Ascending aorta (tissue), 2 donors: ENCODE results near the gene PPP2R5A. TPM values are rescaled to one million over a fixed set of nuclear protein-coding genes. Genes with fewer than 3 reads are reported as not detected.

ENCODE experiments used
- DNase-seq, 2 donors: peaks; one replicate each; pipeline ENCODE4 v3.0.0-alpha.2; 2019; ENCODE audit warnings: low spot score in 2 of 2
- H3K27ac ChIP-seq, 2 donors: fragments of 200-600 bp; sonication (generic); one replicate each; pipeline ENCODE4 v1.5.1; 2016 to 2017; ENCODE audit warnings: mild to moderate bottlenecking in 1 of 2
- H3K27me3 ChIP-seq: fragments of 200-600 bp; sonication (generic); one replicate; pipeline ENCODE4 v1.5.1; 2017
- H3K36me3 ChIP-seq, 2 donors: fragments of 200-600 bp; sonication (generic); one replicate each; pipeline ENCODE4 v1.5.1; 2016
- H3K4me1 ChIP-seq, 2 donors: fragments of 200-600 bp; sonication (generic); one replicate each; pipeline ENCODE4 v1.5.1; 2016 to 2017; ENCODE audit warnings: mild to moderate bottlenecking in 1 of 2
- H3K4me3 ChIP-seq, 2 donors: fragments of 200-600 bp; sonication (generic); one replicate each; pipeline ENCODE4 v1.5.1; 2016 to 2017; ENCODE audit warnings: mild to moderate bottlenecking in 1 of 2
- H3K9me3 ChIP-seq, 2 donors: fragments of 200-600 bp; sonication (generic); one replicate each; pipeline ENCODE4 v1.5.1; 2016
- intact Hi-C: fragments of 100-400 bp; cut with DNase I; formaldehyde crosslinking; loops from one replicate; pipeline ENCODE4 v1.15.1; 2023
- total RNA-seq: library from RNA; depleted of rRNA; stranded (reverse); fragments of >200 nt; gene quantifications from one replicate; pipeline ENCODE4 v1.1.0, GENCODE V29; 2016
- TF ChIP-seq, protein P1 (sequence below), 3 experiments: fragments of 200-600 bp in 2 of 3; fragments of 450-650 bp in 1 of 3; sonication (generic) in 2 of 3; IDR thresholded peaks; one replicate each; pipeline ENCODE4 v1.5.1; 2016 to 2019; ENCODE audit warnings: antibody characterized with exemption in 3 of 3, mild to moderate bottlenecking in 1 of 3, moderate library complexity in 1 of 3

The PPP2R5A gene
- total RNA-seq: 64.7 TPM

- intact Hi-C loops: loop anchor here (1.0 to 10.0 kb wide), 9 partner anchors 50 to 770 kb away; partner anchors contain the start of genes ATF3, DTL, INTS7 and LPGAT1
- peak; percentile 98 to 100 for DNase-seq
- peak within 1 kb of the TSS; percentile 74 to 88 for H3K4me3 ChIP-seq
- H3K4me1 ChIP-seq: peaks cover 3 to 20% of the 10 kb centered on the region in 2 donors
- no peaks in the 10 kb centered on the region for H3K27me3 ChIP-seq
- TF ChIP-seq, protein P1, sequence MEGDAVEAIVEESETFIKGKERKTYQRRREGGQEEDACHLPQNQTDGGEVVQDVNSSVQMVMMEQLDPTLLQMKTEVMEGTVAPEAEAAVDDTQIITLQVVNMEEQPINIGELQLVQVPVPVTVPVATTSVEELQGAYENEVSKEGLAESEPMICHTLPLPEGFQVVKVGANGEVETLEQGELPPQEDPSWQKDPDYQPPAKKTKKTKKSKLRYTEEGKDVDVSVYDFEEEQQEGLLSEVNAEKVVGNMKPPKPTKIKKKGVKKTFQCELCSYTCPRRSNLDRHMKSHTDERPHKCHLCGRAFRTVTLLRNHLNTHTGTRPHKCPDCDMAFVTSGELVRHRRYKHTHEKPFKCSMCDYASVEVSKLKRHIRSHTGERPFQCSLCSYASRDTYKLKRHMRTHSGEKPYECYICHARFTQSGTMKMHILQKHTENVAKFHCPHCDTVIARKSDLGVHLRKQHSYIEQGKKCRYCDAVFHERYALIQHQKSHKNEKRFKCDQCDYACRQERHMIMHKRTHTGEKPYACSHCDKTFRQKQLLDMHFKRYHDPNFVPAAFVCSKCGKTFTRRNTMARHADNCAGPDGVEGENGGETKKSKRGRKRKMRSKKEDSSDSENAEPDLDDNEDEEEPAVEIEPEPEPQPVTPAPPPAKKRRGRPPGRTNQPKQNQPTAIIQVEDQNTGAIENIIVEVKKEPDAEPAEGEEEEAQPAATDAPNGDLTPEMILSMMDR (IDR thresholded peaks at IDR 0.05): peak; percentile 8 to 23 (median 11)
- H3K36me3 ChIP-seq: no peaks in the 10 kb centered on the region
- peak within 1 kb of the TSS; percentile 97 to 99 for H3K27ac ChIP-seq
- no peaks in the 10 kb centered on the region for H3K9me3 ChIP-seq
Measured at GRCh38 chr1:212284744-212285684, at the start of gene PPP2R5A. Gene PPP2R5A, plus strand, starts transcription at chr1:212285410. Its CDS starts 701 bp downstream, at chr1:212286111.

DNA sequence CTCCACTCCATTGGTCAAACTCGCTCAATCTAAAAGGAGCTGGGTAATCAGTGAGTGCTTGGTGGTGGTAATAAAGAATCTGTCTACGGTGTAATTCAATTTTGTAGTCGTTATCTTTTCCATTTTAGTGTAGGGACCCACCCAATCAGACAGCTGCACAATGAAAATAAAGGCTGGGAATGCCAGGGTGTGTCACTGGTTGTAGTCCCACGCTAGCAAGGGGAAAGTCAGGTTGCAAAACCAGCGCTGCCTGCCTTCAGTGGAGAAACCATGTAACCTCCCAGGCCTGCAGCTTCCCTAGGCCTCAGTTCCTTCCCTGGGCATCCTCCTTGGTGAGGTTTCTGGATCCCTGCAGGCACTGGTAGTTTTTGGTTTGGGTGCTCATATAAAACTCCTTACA, 49.4 kb upstream of the PPP2R5A start:
- TF ChIP-seq, protein P1 (IDR thresholded peaks at IDR 0.05): no peak
- intact Hi-C loops: loop anchor here (1.0 to 2.0 kb wide), 2 partner anchors 49 to 221 kb away; partner anchors contain the start of gene PPP2R5A
- peaks cover 0 to 14% of the 10 kb centered on the region in 2 donors for H3K4me1 ChIP-seq

DNA sequence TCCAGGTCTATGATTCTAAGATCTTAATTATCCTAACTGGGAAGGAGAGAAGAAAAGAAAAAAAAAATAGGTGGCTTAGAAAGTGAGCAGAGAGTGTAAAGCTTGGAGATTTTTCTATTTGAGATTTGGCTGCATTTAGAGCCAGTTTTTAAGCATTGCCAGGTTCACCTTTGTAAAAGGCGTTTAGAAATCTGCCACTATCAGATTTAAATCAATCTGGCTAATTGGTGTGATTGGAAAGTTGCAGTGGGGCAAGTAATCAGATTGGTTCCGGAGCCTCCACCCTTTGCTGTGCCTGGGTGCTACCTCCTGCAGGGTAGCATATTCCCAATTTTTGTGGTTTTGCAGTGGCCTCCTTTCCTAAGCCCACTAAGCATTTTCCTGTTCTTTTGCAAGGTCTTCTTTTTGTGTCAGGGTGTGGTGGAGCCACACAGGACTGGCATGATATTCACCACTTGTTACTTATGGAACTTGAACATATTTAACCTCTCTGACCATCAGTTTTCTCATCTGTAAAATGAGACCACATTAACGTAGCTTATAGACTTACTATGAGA, 48.5 kb upstream of the PPP2R5A start:
- H3K9me3 ChIP-seq: no peaks in the 10 kb centered on the region
- H3K27me3 ChIP-seq: no peaks in the 10 kb centered on the region
- TF ChIP-seq, protein P1 (IDR thresholded peaks at IDR 0.05): no peak
- H3K27ac ChIP-seq: no peak overlapping the region
- H3K4me1 ChIP-seq: peaks cover 0 to 14% of the 10 kb centered on the region in 2 donors
- H3K4me3 ChIP-seq: no peak overlapping the region
- intact Hi-C loops: no loop called here
- no peak for DNase-seq
- no peaks in the 10 kb centered on the region for H3K36me3 ChIP-seq

More for the DNA sequence above, 49.4 kb upstream of the PPP2R5A start:
- no peak for DNase-seq
- H3K36me3 ChIP-seq: no peaks in the 10 kb centered on the region
- H3K27me3 ChIP-seq: no peaks in the 10 kb centered on the region
- H3K4me3 ChIP-seq: no peak overlapping the region
- no peaks in the 10 kb centered on the region for H3K9me3 ChIP-seq
- peak overlapping the region in 1 of 2 donors; percentile 37 for H3K27ac ChIP-seq

DNA sequence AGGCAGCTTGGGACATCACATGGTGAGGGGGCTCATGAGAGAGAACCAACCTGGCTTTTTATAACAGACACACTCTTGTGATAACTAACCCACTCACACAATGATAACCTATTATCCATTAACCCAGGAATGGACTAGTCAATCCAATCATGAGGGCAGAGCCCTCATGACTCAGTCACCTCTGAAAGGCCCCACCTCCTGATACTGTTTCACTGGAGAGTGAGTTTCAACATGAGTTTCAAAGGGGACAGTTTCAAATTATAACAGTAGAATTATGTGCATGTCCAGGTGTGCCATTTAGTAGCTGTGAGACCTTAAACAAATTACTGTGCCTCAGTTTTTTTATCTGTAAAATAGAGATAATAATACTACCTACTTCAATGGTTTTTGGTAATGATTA, 47.6 kb upstream of the PPP2R5A start:
- H3K9me3 ChIP-seq: no peaks in the 10 kb centered on the region
- H3K27me3 ChIP-seq: no peaks in the 10 kb centered on the region
- no peak overlapping the region for H3K27ac ChIP-seq
- intact Hi-C loops: no loop called here
- no peak overlapping the region for H3K4me3 ChIP-seq
- no peaks in the 10 kb centered on the region for H3K36me3 ChIP-seq
- TF ChIP-seq, protein P1 (IDR thresholded peaks at IDR 0.05): no peak
- peaks cover 0 to 14% of the 10 kb centered on the region in 2 donors for H3K4me1 ChIP-seq
- DNase-seq: no peak

GRCh38 chr1:212238552-212238951, 46.7 kb upstream of the PPP2R5A start:
- Histone ChIP-seq H3K27ac (peak overlapping the region; percentile 13 to 36), H3K27me3 (no peaks in the 10 kb centered on the region), H3K4me1 (peaks cover 0 to 14% of the 10 kb centered on the region in 2 donors), H3K36me3 (no peaks in the 10 kb centered on the region), H3K9me3 (no peaks in the 10 kb centered on the region), H3K4me3 (no peak overlapping the region)
- no peak for DNase-seq
- TF ChIP-seq, protein P1 (IDR thresholded peaks at IDR 0.05): no peak
- intact Hi-C loops: no loop called here
